Cardiac fibroblast (primary cell): ENCODE measurements around the gene ING4.
A peak's percentile ranks its signal among the peaks of the same experiment; 100 is the strongest.

ENCODE experiments used
- DNase-seq, 2 donors: peaks; one replicate each; pipeline versions ENCODE4 v3.0.0 to v3.0.0-alpha.2; 2010; ENCODE audit warnings: low read depth in 2 of 2
- H3K4me3 ChIP-seq, 2 donors: replicated peaks in 1 of 2; 1 replicate in 1 of 2; 2 replicates in 1 of 2; pipeline ENCODE4 v1.5.1; 2011; ENCODE audit warnings: low read depth in 2 of 2, low read length in 2 of 2, mild to moderate bottlenecking in 2 of 2, moderate library complexity in 1 of 2
- CTCF ChIP-seq: IDR thresholded peaks from one replicate; pipeline ENCODE4 v1.5.1; 2011; ENCODE audit warnings: low read depth, mild to moderate bottlenecking, low read length, inconsistent platforms

The ING4 gene

GRCh38 chr12:6630736-6631135 is 32.2 kb downstream of the ING4 start:
- DNase-seq, result no peak
- H3K4me3 ChIP-seq, result no peak overlapping the region
- TF ChIP-seq CTCF, result no peak

- no peak for TF ChIP-seq CTCF
- H3K4me3 ChIP-seq, result no peak overlapping the region
- no peak for DNase-seq
Observed at GRCh38 chr12:6627616-6628015, 35.3 kb downstream of the ING4 start.

- no peak overlapping the region for H3K4me3 ChIP-seq
- DNase-seq, result peak in 1 of 2 donors; percentile 31
- no peak for TF ChIP-seq CTCF
Observed at GRCh38 chr12:6626654-6627283, 36.1 kb downstream of the ING4 start.

- no peak overlapping the region for H3K4me3 ChIP-seq
- no peak for DNase-seq
- no peak for TF ChIP-seq CTCF
Observed at GRCh38 chr12:6620885-6621274, 42.0 kb downstream of the ING4 start.

GRCh38 chr12:6620137-6620884 is 42.6 kb downstream of the ING4 start:
- DNase-seq, result peak; percentile 61 to 72
- peak overlapping the region in 1 of 2 donors; percentile 26 for H3K4me3 ChIP-seq
- peak; percentile 62 for TF ChIP-seq CTCF

- no peak for TF ChIP-seq CTCF
- no peak for DNase-seq
Observed at GRCh38 chr12:6618483-6619225, 44.3 kb downstream of the ING4 start.

More at GRCh38 chr12:6618483-6619225, 44.3 kb downstream of the ING4 start:
- H3K4me3 ChIP-seq, result no peak overlapping the region
